Activated CD8-positive, alpha-beta memory T cell treated with anti-CD3 and anti-CD28 coated beads for 36 hours (primary cell): Measurements from ENCODE around the gene TSPAN18. TPM values are rescaled to one million over a fixed set of nuclear protein-coding genes. Genes with fewer than 3 reads are reported as not detected.

ENCODE experiments used
- CTCF ChIA-PET: fragments of 350-600 bp; sonication (Branson Sonifier 250); formaldehyde crosslinking; loops from one replicate; lab custom pipeline; 2021; ENCODE audit warnings: antibody characterized with exemption; lab: Charles Lee
- POLR2A ChIA-PET: fragments of 350-600 bp; sonication (Branson Sonifier 250); formaldehyde crosslinking; loops from one replicate; lab custom pipeline; 2021; ENCODE audit warnings: antibody characterized with exemption; lab: Charles Lee
- total RNA-seq, 2 experiments: library from RNA; stranded (reverse); gene quantifications; one replicate each; pipeline ENCODE4 v1.2.3, GENCODE V29; 2021

Gene TSPAN18
- total RNA-seq, 2 experiments from 2014 or later = 0.84 to 1.1 TPM

DNA sequence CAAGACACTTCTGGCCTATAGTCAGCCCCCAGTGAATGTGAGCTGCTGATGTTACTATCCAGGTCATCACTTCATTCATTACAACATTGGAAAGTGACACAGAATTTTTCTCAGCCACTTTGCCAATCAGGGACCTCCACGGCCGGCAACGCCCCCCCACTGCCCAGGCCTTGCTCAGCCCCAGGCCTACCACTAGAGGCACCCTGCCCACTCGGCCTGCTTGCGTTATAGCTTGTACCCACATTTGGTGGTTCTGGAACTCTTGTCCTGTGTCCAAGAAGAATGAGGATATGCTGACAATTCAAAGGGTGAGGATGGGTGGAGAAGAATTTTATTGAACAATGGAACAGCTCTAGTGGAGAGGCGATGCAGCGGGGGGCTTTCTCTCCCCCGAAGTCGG, 96.2 kb downstream of the TSPAN18 start:
- ChIA-PET CTCF (interaction anchor here (1.1 to 2.2 kb wide), 3 partner anchors 72 to 104 kb away, joined by 3 to 5 read pairs (median 3); no protein-coding TSS in a partner anchor), POLR2A (no interaction called here)

DNA sequence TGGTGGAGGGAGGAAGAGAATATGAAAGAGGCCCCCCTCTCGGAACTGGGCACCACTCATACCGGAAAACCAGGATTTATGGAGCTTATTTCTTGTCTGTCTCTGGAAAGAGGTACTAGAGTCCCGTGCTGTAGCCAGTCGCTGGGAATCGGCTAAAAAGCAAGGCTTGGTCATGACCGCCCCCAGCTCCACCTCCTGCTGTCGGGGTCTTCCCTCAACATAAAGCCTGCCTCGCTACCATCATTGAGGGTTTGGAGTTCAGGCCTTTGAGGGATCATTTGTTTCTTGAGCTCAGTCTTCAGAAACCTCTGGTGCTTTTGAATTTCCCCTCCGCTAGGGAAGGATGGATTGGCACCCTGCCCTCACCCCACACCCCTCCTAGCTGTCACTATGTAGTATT, 97.1 kb downstream of the TSPAN18 start:
- POLR2A ChIA-PET = no interaction called here
- CTCF ChIA-PET = interaction anchor here (1.2 to 2.2 kb wide), 2 partner anchors 87 to 103 kb away, joined by 3 to 5 read pairs; no protein-coding TSS in a partner anchor

GRCh38 chr11:44824300-44824704, 97.5 kb downstream of the TSPAN18 start:
- CTCF ChIA-PET = interaction anchor here (1.0 to 2.2 kb wide), 2 partner anchors 87 kb away, joined by 4 to 5 read pairs; no protein-coding TSS in a partner anchor
- POLR2A ChIA-PET = no interaction called here

- ChIA-PET POLR2A (no interaction called here), CTCF (interaction anchor here (0.5 to 1.0 kb wide), 2 partner anchors 86 to 95 kb away, joined by 3 to 4 read pairs; no protein-coding TSS in a partner anchor)
Measured at GRCh38 chr11:44825058-44825785, 98.5 kb downstream of the TSPAN18 start.

DNA sequence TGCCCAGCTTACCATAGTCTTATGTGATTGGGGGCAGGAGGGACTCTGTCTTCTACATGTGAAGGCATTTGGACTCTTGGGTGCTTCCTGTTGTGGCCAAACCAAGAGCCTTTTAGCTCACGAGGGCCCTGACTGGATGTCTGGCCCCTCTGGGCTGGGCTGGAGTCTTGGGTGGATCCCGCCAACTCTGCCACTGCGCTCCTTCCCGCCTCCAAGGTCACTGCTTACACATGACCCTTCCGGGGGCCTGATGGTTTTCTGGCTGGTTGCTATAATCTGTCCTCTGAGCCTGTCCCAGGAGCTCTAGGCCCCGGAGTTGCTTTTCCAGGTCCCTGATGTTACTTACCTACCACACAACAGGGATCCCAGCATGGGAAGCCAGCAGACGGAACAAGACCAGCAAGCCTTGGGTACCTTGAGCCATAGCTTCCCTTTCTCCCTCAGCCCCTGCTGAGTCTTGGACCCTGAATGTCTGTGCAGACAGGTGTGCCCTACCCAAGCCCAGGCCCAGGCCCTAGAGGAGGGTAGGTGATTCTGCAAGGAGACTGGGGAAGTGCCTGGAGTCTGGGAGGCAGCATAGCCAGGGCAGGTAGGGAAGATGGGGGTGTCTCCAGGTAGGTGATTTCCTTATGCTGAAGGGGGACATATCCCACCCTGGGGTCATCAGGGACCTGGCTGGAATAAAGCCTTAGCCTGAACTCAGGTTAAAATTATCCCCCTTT, 100.3 kb downstream of the TSPAN18 start:
- CTCF ChIA-PET = interaction anchor here (1.5 kb wide), 1 partner anchor 18 kb away, joined by 4 read pairs; no protein-coding TSS in a partner anchor
- POLR2A ChIA-PET = no interaction called here

- CTCF ChIA-PET = interaction anchor here (1.2 kb wide), 1 partner anchor 123 kb away, joined by 3 read pairs; no protein-coding TSS in a partner anchor
Measured at GRCh38 chr11:44828296-44828695, 101.5 kb downstream of the TSPAN18 start.

GRCh38 chr11:44829838-44830237, 103.1 kb downstream of the TSPAN18 start:
- CTCF ChIA-PET = no interaction called here
- POLR2A ChIA-PET = no interaction called here

More at GRCh38 chr11:44828296-44828695, 101.5 kb downstream of the TSPAN18 start:
- POLR2A ChIA-PET = no interaction called here

DNA sequence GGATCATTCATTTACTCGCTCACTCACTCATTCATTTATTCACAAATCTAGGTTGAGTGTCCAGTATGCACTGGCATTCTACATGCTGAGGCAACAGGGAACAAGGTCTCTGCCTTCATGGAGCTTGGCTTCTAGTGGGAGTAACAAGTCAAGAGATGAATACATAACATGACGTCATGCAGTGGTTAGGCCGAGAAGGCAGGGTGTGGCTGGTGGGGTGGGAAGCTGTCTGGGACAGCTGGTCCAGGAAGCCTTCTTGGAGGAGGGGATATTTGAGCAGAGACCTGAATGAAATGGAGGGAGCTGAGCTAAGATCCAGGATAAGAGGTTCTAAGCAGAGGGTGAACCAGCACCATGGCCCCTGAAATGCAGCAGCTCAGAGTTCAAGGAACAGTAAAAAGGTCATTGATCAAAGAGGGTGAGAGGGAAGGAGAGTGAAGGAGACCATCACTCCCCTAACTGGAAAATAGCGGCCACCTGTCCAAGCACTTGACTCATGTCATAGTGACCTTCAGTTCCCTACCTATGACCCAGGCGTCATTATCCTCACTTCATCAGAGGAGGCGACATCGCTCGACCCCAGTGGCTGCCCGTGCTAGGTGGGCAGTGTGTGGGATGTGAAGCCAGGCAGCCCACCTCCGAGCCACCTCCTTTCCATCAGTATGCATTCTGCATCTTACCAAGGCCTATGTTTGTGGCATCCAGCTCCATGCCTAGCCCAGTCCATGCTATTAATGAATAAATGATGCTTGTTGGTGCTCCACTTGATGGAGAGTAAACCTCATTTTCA, 105.0 kb downstream of the TSPAN18 start:
- CTCF ChIA-PET = no interaction called here
- POLR2A ChIA-PET = no interaction called here

- CTCF ChIA-PET = no interaction called here
Measured at GRCh38 chr11:44832452-44832851, 105.7 kb downstream of the TSPAN18 start.

DNA sequence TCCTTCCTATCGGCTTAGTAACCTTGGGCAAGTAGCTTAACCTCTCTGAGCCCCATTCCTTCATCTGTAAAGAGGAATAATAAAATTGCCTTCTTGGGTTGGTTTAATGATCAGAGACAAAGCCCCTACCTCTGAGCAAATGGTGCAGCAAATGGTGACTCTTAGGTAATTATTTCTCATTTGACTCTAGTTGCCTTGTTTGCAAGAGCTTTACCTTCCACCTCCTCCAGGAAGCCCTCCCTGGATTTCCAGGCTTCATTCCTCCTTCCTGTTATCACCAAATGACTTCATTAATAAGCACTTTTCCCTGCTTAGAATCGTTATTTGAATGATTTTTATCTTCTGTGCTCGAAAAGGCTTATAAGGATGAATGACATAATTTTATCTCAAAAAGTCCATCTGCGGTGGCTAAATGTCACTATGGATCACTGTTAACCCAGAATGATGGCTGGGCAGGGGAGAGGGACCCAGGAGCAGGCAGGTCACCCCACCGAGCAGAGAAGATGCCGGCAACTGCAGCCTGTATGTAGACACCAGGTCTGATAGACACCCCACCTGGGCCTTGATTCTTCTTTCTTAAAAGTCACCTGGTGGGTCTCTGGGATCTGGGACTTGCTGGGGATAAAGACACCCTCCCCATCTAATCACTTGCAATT, 106.6 kb downstream of the TSPAN18 start:
- ChIA-PET CTCF (no interaction called here), POLR2A (no interaction called here)

More at GRCh38 chr11:44832452-44832851, 105.7 kb downstream of the TSPAN18 start:
- POLR2A ChIA-PET = no interaction called here

GRCh38 chr11:44833877-44834452, 107.2 kb downstream of the TSPAN18 start:
- CTCF ChIA-PET = no interaction called here
- POLR2A ChIA-PET = no interaction called here

DNA sequence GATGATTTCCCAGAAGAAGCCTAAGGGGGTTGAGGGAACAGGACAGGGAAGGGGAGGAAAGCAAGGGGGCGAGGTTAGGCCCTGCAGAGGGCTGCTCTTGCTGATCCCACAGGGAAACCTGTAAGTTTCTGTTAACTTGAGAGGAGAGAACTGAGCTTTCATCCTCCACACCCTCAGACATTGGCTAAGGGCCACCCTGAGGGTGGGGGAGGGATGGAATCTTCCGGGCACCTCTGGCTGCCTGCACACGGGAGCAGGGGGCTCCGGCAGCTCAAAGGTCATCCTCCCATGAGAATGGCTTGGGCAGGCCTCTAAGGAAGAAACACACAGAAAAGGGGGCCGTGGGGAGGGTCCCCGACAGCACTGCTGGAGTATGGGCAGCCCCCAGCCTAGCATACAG, 108.1 kb downstream of the TSPAN18 start:
- ChIA-PET POLR2A (no interaction called here), CTCF (no interaction called here)

GRCh38 chr11:44835296-44835695, 108.5 kb downstream of the TSPAN18 start:
- POLR2A ChIA-PET = no interaction called here
- CTCF ChIA-PET = no interaction called here

GRCh38 chr11:44835938-44836337, 109.2 kb downstream of the TSPAN18 start:
- POLR2A ChIA-PET = no interaction called here
- CTCF ChIA-PET = no interaction called here

DNA sequence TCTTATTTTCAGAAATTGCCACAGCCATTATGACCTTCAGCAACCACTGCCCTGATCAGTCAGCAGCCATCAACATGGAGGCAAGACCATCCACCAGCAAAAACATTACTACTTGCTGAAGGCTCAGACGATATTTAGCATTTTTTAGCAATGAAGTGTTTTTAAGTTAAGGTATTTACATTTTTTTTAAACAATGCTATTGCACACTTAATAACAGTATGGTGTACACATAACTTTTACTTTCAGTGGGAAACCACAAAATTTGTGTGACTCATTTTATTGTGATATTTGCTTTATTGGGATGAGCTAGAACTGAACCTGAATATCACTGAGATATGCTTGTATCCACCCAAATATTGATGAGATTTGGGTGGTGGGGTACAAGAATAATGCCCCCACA, 110.9 kb downstream of the TSPAN18 start:
- CTCF ChIA-PET = no interaction called here
- POLR2A ChIA-PET = no interaction called here

- CTCF ChIA-PET = no interaction called here
- POLR2A ChIA-PET = no interaction called here
Measured at GRCh38 chr11:44839458-44840084, 112.8 kb downstream of the TSPAN18 start.

- CTCF ChIA-PET = no interaction called here
Measured at GRCh38 chr11:44840085-44840478, 113.3 kb downstream of the TSPAN18 start.

DNA sequence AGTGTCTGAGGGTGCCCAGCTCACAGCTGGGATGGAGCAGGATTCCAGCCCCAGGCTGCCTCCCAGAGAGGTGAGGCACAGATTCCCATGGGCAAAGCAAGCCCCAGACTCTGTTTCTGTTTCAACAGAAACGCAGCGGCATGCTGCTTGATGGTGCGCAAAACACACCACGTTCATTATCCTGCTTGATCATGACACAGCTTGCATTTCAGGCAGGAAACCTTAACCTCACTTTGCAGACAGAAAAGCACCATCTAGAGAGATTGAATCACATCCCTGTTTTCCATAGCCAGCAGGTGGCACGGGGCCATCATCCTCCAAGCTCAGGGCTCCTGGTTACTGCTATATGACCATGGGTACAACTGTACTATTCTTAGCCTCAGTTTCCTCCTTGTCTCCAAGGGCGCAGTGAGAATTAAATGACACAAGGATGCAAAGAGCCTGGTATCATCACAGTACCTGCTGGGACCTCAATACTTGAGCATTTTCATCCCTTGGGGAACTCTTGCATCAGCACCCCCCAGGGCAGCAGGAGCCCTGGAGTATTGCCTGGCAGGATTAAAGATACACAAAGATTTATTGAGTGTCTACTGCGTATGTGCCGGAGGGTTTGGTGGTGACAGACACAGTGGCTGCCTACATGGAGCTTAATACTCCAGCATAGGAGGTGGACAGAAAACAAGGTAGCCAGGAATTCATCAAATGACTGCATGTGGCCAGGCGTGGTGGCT, 113.9 kb downstream of the TSPAN18 start:
- ChIA-PET CTCF (no interaction called here), POLR2A (no interaction called here)

More at GRCh38 chr11:44840085-44840478, 113.3 kb downstream of the TSPAN18 start:
- POLR2A ChIA-PET = no interaction called here
